Activated naive CD8-positive, alpha-beta T cell treated with anti-CD3 and anti-CD28 coated beads for 36 hours (primary cell): ENCODE results near the gene FREM2. TPM values are rescaled to one million over a fixed set of nuclear protein-coding genes. Genes with fewer than 3 reads are reported as not detected.

Source experiments
- DNase-seq: peaks from one replicate; pipeline ENCODE4 v3.0.0; 2021
- H3K27ac Mint-ChIP-seq: one replicate; pipeline ENCODE4 v1.8.0; 2022; ENCODE audit warnings: mild to moderate bottlenecking, moderate library complexity, mixed read lengths
- H3K27me3 Mint-ChIP-seq: one replicate; pipeline ENCODE4 v1.8.0; 2022; ENCODE audit warnings: mild to moderate bottlenecking, mixed read lengths
- H3K36me3 Mint-ChIP-seq: one replicate; pipeline ENCODE4 v1.8.0; 2021; ENCODE audit warnings: mild to moderate bottlenecking, mixed read lengths
- H3K4me1 Mint-ChIP-seq: one replicate; pipeline ENCODE4 v1.8.0; 2021; ENCODE audit warnings: mixed read lengths
- H3K4me3 Mint-ChIP-seq: one replicate; pipeline ENCODE4 v1.8.0; 2022; ENCODE audit warnings: mild to moderate bottlenecking, moderate library complexity, mixed read lengths
- H3K9me3 Mint-ChIP-seq: one replicate; pipeline ENCODE4 v1.8.0; 2022; ENCODE audit warnings: mixed read lengths
- total RNA-seq, 2 experiments: library from RNA; stranded (reverse); gene quantifications; one replicate each; pipeline ENCODE4 v1.2.3, GENCODE V29; 2021

Gene FREM2
- total RNA-seq, 2 experiments from 2014 or later, result not detected

- H3K36me3 Mint-ChIP-seq, result no peaks in the 10 kb centered on the region
- no peaks in the 10 kb centered on the region for H3K4me1 Mint-ChIP-seq
- no peaks in the 10 kb centered on the region for H3K9me3 Mint-ChIP-seq
- no peaks in the 10 kb centered on the region for H3K27me3 Mint-ChIP-seq
- no peak overlapping the region for H3K4me3 Mint-ChIP-seq
- H3K27ac Mint-ChIP-seq, result no peak overlapping the region
- DNase-seq, result no peak
Observed at GRCh38 chr13:38763446-38764381, 76.8 kb downstream of the FREM2 start.

DNA sequence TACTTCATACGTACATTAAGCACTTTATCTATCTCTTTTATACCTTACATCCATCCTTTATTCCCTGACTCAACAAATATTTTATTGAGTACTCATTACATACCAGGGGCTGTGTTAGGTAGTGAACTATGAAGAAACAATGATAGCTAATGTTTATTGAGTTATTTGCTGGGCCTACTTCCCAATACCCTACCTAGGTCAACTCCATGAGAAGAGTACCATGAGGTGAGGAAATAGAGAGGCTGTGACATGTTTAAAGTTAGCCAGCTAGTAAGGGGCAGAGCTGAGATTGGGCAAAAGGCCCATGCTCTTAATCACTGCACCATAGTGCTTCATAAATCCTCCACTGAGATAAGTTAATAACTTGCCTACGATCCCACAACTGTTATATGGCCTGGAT is 79.9 kb downstream of the FREM2 start:
- H3K36me3 Mint-ChIP-seq, result no peaks in the 10 kb centered on the region
- H3K27me3 Mint-ChIP-seq, result no peaks in the 10 kb centered on the region
- no peak overlapping the region for H3K27ac Mint-ChIP-seq
- H3K4me3 Mint-ChIP-seq, result no peak overlapping the region
- peaks cover 2% of the 10 kb centered on the region for H3K4me1 Mint-ChIP-seq
- DNase-seq, result no peak
- no peaks in the 10 kb centered on the region for H3K9me3 Mint-ChIP-seq

DNA sequence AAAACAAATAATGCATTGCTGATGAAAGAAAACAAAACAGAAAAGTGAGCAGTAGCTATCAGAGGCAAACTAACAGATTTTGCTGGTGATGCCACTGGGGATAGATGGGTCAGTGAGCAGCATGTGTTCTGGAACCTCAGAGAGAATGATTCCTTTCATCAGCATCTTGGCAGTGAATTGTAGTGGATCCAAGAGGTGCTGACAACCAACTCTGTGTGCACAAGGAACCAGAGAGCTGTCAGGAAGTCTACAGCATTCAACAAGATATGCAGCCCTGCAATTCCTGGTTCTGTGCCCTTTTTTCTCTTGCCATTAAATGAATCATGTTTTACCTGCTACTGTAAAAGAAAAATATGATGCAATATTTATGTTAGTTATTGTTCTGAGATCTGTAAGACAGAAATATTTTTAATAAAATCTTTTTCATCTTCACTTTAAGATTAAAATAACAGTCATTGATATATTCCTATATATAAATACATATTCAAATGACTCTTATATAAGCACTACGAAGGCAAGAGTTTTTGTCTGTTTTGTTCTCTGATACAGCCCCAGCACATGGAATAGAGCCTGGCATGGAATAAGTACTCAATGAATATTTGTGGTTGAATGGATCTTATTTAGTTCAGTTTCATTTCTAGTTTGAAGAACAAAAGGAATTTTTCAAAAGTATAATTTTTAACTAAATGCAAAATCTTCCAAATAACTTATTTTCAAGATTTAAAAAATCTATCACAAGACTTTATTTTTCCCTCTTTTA is 80.8 kb downstream of the FREM2 start:
- H3K4me3 Mint-ChIP-seq, result no peak overlapping the region
- no peaks in the 10 kb centered on the region for H3K36me3 Mint-ChIP-seq
- H3K27me3 Mint-ChIP-seq, result peaks cover 2% of the 10 kb centered on the region
- H3K4me1 Mint-ChIP-seq, result peaks cover 2% of the 10 kb centered on the region
- no peak overlapping the region for H3K27ac Mint-ChIP-seq
- H3K9me3 Mint-ChIP-seq, result no peaks in the 10 kb centered on the region
- DNase-seq, result no peak

- Mint-ChIP-seq H3K4me1 (peaks cover 2% of the 10 kb centered on the region), H3K27ac (no peak overlapping the region), H3K27me3 (peaks cover 9% of the 10 kb centered on the region), H3K9me3 (no peaks in the 10 kb centered on the region), H3K36me3 (no peaks in the 10 kb centered on the region), H3K4me3 (no peak overlapping the region)
- no peak for DNase-seq
Observed at GRCh38 chr13:38769526-38769925, 82.6 kb downstream of the FREM2 start.

- no peak for DNase-seq
- no peaks in the 10 kb centered on the region for H3K36me3 Mint-ChIP-seq
Observed at GRCh38 chr13:38775085-38775484, 88.2 kb downstream of the FREM2 start.

GRCh38 chr13:38777347-38778119 is 90.7 kb downstream of the FREM2 start:
- H3K27me3 Mint-ChIP-seq, result peaks cover 9% of the 10 kb centered on the region
- no peaks in the 10 kb centered on the region for H3K4me1 Mint-ChIP-seq
- H3K4me3 Mint-ChIP-seq, result no peak overlapping the region
- no peak for DNase-seq
- H3K36me3 Mint-ChIP-seq, result no peaks in the 10 kb centered on the region
- H3K27ac Mint-ChIP-seq, result no peak overlapping the region
- peaks cover 3% of the 10 kb centered on the region for H3K9me3 Mint-ChIP-seq

More at GRCh38 chr13:38775085-38775484, 88.2 kb downstream of the FREM2 start:
- Mint-ChIP-seq H3K27me3 (peaks cover 9% of the 10 kb centered on the region), H3K9me3 (peaks cover 3% of the 10 kb centered on the region), H3K4me3 (no peak overlapping the region), H3K27ac (no peak overlapping the region), H3K4me1 (no peaks in the 10 kb centered on the region)

GRCh38 chr13:38781539-38781938 is 94.7 kb downstream of the FREM2 start:
- Mint-ChIP-seq H3K4me3 (no peak overlapping the region), H3K27me3 (no peaks in the 10 kb centered on the region), H3K27ac (no peak overlapping the region)

DNA sequence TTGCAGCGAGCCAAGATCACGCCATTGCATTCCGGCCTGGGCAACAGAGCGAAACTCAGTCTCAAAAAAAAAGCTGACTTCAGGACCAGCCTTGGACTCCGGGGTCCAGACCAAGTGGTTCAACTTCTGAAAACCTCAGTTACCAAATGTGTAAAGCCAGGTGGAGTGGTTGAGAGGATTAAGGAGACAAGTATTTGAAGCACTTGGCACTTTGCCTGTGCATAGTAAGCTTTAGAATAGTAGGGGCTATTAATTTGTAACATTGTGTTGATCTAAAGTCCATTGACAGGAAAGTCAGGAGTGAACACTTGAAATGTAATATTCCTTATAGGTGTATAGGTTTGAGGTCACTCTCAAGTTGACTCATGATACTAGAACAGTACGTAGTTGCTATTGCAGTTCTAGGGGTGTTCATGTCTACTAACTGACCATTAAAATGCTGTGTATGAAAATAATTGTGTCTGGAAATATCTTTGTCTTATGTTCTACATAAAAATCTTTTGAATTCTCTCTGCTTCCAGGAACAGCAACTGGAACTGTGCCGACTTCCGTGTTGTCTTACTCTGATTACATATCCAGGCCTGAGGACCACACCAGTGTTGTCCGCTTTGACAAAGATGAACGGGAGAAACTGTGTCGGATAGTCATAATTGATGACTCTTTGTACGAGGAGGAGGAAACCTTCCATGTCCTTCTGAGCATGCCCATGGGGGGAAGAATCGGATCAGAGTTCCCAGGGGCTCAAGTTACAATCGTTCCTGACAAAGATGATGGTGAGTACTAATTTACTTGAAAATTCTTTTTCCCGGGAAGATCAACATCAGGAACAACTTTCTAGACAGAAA is 97.4 kb downstream of the FREM2 start:
- DNase-seq, result no peak
- no peaks in the 10 kb centered on the region for H3K27me3 Mint-ChIP-seq
- no peaks in the 10 kb centered on the region for H3K36me3 Mint-ChIP-seq
- H3K4me3 Mint-ChIP-seq, result no peak overlapping the region
- H3K4me1 Mint-ChIP-seq, result no peaks in the 10 kb centered on the region
- no peak overlapping the region for H3K27ac Mint-ChIP-seq
- no peaks in the 10 kb centered on the region for H3K9me3 Mint-ChIP-seq

More at GRCh38 chr13:38781539-38781938, 94.7 kb downstream of the FREM2 start:
- peaks cover 3% of the 10 kb centered on the region for H3K9me3 Mint-ChIP-seq
- no peak for DNase-seq
- no peaks in the 10 kb centered on the region for H3K4me1 Mint-ChIP-seq
- H3K36me3 Mint-ChIP-seq, result no peaks in the 10 kb centered on the region

DNA sequence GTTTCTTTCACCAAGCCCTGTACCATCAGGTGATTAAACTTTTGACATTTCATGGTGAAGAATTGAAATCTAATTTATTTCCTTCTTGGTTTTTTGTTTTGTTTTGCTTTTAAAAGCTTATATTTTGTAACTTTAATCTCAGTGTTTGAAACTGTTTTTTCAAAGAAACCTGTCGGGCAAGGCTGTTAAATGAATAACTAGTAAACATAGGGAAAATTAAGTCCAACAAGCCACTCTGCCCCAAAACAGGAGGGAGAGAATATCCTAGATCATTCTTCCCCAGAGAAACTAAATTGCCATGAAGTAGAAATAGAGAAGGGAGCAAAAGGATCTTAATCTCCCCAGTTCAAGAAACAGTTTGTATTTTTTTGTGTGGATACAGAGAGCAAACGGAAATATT is 98.2 kb downstream of the FREM2 start:
- DNase-seq, result no peak
- H3K4me1 Mint-ChIP-seq, result no peaks in the 10 kb centered on the region
- no peak overlapping the region for H3K4me3 Mint-ChIP-seq
- H3K27me3 Mint-ChIP-seq, result no peaks in the 10 kb centered on the region
- no peaks in the 10 kb centered on the region for H3K9me3 Mint-ChIP-seq
- H3K36me3 Mint-ChIP-seq, result no peaks in the 10 kb centered on the region
- no peak overlapping the region for H3K27ac Mint-ChIP-seq

GRCh38 chr13:38785490-38785889 is 98.6 kb downstream of the FREM2 start:
- Mint-ChIP-seq H3K4me1 (no peaks in the 10 kb centered on the region), H3K4me3 (no peak overlapping the region)

DNA sequence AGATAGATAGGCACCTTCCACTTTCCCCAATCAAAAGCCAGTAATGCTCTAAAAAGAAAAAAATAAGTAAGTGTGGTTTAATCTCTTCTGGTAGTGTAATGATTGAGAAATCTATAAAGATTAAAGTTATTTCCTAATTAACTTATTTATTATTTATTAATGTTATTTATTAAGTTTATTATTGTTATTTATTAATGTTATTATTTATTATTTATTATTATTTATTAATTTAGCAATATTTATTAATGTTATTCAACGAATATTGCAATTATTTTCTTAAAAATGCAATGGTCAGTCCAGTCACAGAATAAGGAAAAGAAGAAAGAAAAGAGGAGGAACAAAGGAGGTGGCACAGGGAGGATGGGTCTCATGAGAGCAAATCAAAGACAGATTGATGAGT is 100.7 kb downstream of the FREM2 start:
- DNase-seq, result no peak
- no peaks in the 10 kb centered on the region for H3K9me3 Mint-ChIP-seq
- H3K27ac Mint-ChIP-seq, result no peak overlapping the region
- no peak overlapping the region for H3K4me3 Mint-ChIP-seq
- H3K27me3 Mint-ChIP-seq, result no peaks in the 10 kb centered on the region
- no peaks in the 10 kb centered on the region for H3K4me1 Mint-ChIP-seq
- H3K36me3 Mint-ChIP-seq, result no peaks in the 10 kb centered on the region

More at GRCh38 chr13:38785490-38785889, 98.6 kb downstream of the FREM2 start:
- no peaks in the 10 kb centered on the region for H3K36me3 Mint-ChIP-seq
- H3K9me3 Mint-ChIP-seq, result no peaks in the 10 kb centered on the region
- no peak for DNase-seq
- H3K27ac Mint-ChIP-seq, result no peak overlapping the region
- no peaks in the 10 kb centered on the region for H3K27me3 Mint-ChIP-seq

- no peaks in the 10 kb centered on the region for H3K4me1 Mint-ChIP-seq
- no peak overlapping the region for H3K4me3 Mint-ChIP-seq
- H3K9me3 Mint-ChIP-seq, result peaks cover 5% of the 10 kb centered on the region
- no peak overlapping the region for H3K27ac Mint-ChIP-seq
- no peak for DNase-seq
- H3K36me3 Mint-ChIP-seq, result no peaks in the 10 kb centered on the region
- H3K27me3 Mint-ChIP-seq, result peaks cover 6% of the 10 kb centered on the region
Observed at GRCh38 chr13:38796890-38797289, 110.0 kb downstream of the FREM2 start.

DNA sequence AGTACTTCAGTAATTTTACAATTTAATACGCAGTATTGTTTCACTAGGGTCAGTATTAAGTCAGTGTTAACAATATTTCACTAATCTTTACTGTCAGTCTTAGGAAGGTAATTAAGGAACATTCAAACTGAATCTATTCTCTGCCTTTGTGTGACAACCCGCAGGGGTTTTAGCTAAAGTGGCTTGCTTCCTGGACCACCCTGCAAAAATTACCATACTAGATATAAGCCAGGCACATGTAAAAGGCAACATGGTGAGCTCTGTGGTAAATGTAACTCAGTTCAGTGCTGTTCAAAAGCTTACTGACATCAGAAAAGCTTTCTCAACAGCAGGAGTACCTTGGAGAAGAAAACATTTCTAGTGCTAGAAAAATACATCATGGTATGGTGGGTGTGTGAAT is 116.7 kb downstream of the FREM2 start:
- Mint-ChIP-seq H3K27ac (no peak overlapping the region), H3K36me3 (no peaks in the 10 kb centered on the region), H3K9me3 (peaks cover 7% of the 10 kb centered on the region), H3K4me3 (no peak overlapping the region), H3K27me3 (peaks cover 6% of the 10 kb centered on the region), H3K4me1 (no peaks in the 10 kb centered on the region)
- no peak for DNase-seq

DNA sequence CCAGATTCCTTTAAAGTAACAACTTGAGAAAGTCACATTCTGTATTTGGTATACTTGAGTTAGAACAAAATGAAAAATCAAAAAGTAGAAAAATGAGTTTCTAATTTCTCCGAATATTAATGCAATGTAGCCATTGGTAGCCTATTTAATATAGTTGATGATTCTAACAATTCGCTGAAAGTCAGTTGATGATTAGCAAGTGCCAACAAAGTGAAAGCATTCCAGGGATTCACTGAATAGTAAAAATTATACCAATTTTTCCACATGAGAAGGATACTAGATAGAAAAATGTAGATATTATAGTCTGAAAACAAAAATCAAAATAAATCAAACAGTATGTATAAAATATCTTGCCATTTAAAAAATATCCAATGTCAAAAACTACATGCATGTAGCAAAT is 117.2 kb downstream of the FREM2 start:
- Mint-ChIP-seq H3K4me1 (no peaks in the 10 kb centered on the region), H3K27ac (no peak overlapping the region), H3K4me3 (no peak overlapping the region)

More for the DNA sequence above, 117.2 kb downstream of the FREM2 start:
- Mint-ChIP-seq H3K27me3 (peaks cover 6% of the 10 kb centered on the region), H3K36me3 (no peaks in the 10 kb centered on the region), H3K9me3 (peaks cover 7% of the 10 kb centered on the region)
- DNase-seq, result no peak
